IPS-18c (cell line): ENCODE data around the gene CFAP206.

ENCODE experiments used
- H3K4me3 ChIP-seq: 2 replicates; pipeline ENCODE4 v1.7.0; 2013; ENCODE audit warnings: low read depth, mild to moderate bottlenecking, low read length, moderate library complexity; ENCODE audit not compliant: insufficient read depth
- H3K9me3 ChIP-seq: one replicate; pipeline ENCODE4 v1.6.1; 2013; ENCODE audit warnings: mild to moderate bottlenecking, low read length, moderate library complexity; ENCODE audit not compliant: control insufficient read depth, insufficient read depth

CFAP206 gene

DNA sequence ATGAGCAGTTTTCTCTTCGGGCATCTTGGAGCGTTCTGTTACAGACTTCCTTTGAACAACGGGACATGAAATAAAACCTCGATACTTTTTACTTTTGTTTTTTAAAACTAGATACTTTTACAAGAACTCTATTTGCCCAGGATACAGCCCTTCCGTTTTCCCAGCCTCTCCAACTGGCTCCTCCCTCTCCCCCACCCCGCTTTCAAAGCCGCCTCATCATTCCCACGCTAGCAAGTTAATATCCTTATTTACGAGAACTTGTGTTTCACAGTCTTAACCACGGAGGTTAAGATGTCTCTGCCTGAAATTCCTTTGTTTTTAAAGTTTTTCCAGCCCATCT, 241 bp upstream of the CFAP206 start:
- peak overlapping the region; percentile 92 for H3K4me3 ChIP-seq
- no peaks in the 10 kb centered on the region for H3K9me3 ChIP-seq

DNA sequence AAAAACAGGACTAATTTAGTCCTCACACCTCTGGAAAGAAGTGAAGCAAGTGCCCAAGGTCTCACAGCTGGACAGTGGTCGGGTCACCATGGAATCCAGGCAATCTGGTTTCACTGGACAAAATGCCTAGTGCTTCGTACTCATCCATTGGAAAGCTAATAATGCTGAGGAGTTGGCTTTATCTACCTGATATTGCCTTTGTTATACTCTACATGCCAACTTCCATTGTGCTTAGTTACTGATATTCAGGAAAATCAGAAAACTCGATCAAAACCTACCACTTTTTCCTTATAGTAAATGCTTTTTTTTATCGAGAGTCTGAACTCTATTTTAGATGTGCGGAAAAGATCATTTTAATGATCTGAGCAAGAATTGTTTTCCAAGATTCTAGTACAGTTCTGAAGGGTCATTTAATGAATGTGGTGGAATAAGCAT, 966 bp downstream of the CFAP206 start:
- H3K4me3 ChIP-seq = peak overlapping the region; percentile 66
- no peaks in the 10 kb centered on the region for H3K9me3 ChIP-seq

DNA sequence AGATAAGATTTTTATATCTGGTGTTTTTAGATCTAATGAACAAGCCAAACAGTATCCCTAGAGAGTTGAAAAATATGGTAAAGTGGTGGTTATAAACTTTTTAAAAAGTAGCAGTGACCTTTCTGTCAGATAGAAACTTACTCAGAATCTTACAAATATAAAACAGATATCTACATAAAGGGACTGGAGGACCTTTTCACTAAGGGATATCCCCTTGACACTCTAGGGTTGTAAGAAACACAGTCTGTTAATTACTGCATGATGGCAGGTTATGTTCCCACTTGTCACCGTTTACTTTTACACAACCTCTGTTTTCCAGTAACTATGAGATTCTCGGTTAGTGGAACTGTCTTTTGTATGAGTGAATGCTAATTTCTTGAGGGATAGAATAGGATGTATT, 11.5 kb downstream of the CFAP206 start:
- H3K9me3 ChIP-seq = no peaks in the 10 kb centered on the region
- H3K4me3 ChIP-seq = no peak overlapping the region

DNA sequence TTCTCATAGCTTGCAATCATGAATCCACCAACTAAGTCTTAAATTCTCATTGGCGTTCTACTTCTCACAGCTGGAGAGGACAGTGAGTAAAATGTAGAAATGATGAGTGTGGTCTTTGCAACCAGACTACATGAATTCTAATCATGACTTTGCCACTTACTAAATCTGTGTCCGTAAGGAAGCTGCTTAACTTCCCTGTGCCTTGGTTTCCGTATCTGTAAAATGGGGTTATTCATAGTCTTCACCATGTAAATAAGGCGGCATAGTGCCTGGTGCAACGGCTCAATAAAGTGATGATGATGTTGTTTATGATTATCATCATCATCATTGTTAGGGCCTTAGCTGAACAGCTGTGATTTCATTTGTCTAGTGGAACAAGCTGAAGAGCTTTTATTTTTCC, 12.6 kb downstream of the CFAP206 start:
- no peaks in the 10 kb centered on the region for H3K9me3 ChIP-seq
- no peak overlapping the region for H3K4me3 ChIP-seq

DNA sequence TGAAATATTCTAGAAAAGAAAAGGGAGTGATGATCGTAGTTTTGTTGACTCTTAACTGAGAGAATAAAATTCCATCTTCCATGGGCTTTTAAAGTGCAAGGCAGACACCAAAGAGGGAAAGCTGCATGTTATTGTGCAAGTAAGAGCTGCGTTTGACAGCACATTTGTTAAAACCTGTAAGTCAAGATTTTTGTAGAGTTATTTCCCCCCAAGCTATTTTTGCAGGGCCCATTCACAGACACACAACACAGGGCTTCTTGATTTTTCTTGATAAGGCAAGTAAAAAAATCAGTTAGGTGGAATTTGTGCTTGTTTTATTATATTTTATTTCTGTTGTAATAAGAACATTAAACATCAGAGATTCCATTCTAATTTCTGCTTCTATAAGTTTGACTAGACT, 13.8 kb downstream of the CFAP206 start:
- no peaks in the 10 kb centered on the region for H3K9me3 ChIP-seq
- H3K4me3 ChIP-seq = no peak overlapping the region

DNA sequence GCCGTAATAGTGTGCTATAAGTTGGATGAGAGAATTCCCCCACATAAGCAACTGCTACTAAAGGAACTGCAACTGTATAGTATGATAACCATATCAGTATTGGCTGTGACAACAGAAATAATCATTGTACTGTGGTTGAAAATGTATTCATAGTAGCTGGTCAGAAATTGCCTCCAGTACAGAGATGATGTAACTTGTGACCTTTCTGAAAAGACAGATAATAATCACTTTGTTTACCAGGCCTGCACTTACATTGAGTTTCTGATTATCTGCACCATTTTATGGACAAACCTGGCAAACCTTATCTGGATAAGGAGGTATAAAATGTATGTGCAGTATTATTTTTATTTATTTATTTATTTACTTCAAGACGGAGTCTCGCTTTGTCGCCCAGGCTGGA, 19.0 kb downstream of the CFAP206 start:
- H3K9me3 ChIP-seq = no peaks in the 10 kb centered on the region

DNA sequence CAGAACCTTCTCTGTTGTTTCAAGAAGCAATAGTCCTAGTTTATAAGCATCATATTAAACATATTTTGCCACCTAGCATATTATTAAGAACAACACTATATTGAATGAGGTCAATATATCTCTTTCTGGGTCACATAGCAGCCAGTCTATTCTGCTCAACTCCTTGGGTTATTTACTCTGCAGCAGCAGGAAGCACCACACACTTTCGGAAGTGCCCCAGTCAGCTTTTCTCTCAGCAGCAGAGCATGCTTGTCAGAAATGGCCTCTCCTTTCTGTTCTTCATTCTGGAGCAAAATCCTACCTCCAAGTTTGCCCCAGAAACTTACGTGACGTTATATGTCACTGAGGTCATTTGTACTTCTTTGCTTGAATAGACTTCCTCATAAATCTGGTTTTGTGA, 22.7 kb downstream of the CFAP206 start:
- H3K4me3 ChIP-seq = no peak overlapping the region
- no peaks in the 10 kb centered on the region for H3K9me3 ChIP-seq

More for the DNA sequence above, 19.0 kb downstream of the CFAP206 start:
- H3K4me3 ChIP-seq = no peak overlapping the region

DNA sequence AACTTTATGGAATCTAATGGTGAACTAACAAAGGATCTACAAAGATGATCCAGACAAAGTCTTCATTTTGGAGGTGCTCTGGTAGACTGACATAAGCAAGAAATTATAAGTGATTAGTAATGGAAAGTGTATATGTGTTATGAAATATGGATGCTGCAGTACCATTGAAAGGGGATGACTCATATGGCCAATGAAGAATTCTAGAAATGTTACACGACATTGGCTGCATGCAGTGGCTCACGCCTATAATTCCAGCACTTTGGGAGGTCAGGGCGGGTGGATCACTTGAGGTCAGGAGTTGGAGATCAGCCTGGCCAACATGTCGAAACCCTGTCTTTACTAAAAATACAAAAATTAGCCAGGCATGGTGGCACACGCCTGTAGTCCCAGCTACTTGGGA, 23.5 kb downstream of the CFAP206 start:
- no peak overlapping the region for H3K4me3 ChIP-seq
- H3K9me3 ChIP-seq = no peaks in the 10 kb centered on the region

DNA sequence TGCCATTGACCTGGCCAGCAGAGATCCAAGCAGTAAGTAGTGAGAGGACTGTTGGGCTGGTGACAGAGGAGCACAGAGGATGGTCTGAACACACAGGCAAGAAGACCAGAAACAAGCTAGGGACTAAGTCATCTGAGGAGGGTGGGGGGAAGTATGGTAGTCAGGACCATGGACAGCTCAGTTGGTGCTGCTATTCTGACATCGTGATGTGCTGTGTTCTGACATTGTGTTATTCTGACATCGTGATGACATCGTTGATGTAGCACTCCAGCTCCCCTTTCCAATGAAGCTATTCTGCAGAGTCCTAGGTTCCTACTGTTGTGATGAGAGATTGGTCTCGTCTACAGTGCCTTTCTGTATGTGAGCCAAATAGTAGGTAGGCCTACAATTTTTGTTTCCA, 28.7 kb downstream of the CFAP206 start:
- Histone ChIP-seq H3K4me3 (no peak overlapping the region), H3K9me3 (no peaks in the 10 kb centered on the region)

DNA sequence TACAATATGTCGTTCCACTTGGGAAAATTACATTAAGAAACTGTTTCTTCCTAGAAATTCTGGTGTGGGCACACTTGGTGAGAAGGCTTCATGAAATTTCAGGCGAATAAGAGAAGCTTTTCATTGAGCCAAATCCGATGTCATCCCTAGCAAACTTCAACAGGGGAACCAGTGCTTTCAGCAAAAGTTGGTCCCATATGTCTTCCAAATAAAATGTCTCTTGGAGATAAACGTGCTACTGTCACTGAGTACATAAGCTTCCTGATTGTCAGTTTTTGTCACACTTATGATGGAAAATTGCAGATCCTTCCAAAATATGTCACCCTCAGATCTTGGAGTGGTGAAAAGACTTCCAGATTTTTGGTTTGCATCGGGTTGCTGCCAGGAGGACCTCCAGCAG, 33.9 kb downstream of the CFAP206 start:
- H3K4me3 ChIP-seq = no peak overlapping the region
- no peaks in the 10 kb centered on the region for H3K9me3 ChIP-seq

DNA sequence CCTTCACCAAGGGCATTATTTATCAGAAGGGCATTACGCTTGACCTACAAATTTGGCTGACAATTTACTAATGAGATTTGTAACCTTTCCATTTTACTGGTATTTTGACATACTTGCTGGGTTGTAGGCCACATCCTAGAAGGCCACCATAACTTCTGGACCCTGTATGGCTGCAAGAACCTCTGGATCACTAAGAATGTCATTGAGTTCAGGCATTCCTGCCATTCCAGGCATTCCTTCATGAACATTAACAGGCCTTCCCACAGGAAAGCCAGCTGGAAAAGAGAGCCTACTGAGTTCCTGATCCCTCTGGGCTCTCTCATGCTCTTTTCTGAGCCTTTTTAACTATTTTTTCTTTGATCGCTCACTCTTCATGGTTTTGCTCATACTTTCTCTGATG, 36.6 kb downstream of the CFAP206 start:
- Histone ChIP-seq H3K4me3 (no peak overlapping the region), H3K9me3 (no peaks in the 10 kb centered on the region)

DNA sequence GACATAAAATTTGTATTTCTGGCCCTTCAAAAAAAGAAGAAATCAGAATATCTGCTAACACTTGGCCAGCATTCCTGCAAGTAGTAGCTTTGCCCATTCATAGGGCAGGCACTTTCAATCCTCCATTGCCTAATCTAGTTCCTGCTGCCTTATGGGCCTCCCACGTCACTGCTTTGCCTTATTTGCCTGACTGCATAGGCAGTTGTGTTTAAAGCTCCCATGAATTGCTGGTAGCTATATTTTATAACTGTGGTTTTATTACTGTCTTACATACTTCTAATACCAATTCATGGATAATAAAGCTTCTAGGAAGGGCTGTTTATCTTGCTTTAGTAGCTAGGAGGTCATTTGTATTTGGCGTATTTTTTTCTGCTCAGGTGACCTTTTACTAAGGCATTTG, 57.3 kb downstream of the CFAP206 start:
- Histone ChIP-seq H3K4me3 (no peak overlapping the region), H3K9me3 (no peaks in the 10 kb centered on the region)

DNA sequence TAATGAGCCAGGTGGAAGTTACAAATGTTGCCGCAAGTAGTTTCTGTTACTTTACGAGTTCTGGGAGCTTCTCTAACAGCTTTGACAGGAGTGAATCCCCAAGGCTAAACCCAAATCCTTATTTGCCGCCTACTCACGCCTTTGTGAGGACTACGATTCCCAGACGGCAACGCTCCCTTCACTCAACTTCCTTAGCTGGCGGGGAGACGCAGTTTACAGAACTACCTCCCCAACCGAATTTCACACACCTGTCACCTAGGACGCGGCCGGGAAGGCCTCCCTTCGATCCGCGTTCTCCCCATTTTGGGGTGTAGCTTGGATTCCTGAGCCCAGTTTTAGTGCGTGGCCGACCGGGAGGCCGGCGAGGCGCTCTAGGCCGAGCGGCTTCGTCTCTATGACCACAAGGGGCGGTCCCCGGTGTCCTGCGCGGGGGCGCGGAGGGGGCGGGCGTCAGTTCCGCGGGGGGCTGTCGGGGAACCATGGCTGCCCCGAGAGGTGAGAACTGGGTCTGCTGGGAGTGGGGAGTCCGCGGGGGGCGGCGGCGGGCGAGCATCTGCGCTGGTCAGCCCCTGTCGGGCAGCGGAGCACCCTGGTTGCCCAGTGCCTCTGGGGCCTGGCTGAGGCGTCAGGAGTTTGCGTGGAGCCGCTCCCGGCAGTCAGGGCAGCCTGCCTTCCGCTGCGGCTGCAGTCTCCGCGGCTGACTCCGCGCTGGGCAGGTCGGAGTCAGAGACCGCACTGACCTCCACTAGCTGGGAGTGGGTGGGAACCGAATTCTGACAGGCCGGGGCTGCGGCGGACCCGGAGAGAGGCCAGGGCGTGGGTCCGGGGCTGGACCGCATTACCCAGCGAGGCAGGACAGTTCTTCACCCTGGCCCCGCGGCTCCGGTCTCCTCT, 65.0 kb downstream of the CFAP206 start, which contains the start of gene SLC35A1:
SLC35A1 (plus strand) TSS at position 450 of the 894 bp plus-strand sequence; CDS start at position 480, 30 bp downstream.
- peak within 1 kb of the TSS; percentile 85 for H3K4me3 ChIP-seq
- H3K9me3 ChIP-seq = no peaks in the 10 kb centered on the region

DNA sequence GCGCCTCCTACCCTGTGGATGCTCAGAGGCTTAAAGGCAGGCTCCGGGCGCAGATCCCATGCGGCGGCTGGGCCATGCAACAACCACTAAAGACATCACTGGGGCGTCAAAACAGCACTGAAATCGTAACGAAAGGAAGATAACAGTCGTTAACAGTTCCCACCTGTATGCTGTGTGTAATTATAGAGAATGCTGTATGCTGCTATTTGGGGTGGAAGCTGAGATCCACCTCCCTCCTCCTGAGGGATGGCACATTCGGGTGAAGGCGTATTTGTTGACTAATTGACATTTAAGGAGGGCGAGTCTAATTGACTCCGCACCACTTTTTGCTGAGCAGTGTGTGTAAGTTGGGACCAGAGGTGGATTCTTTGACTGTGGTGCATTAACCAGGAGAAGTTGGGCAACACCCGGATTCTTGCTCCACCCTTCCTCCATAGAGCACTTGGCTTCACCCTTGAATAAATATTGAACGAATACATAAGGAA, 65.7 kb downstream of the CFAP206 start:
- Histone ChIP-seq H3K4me3 (peak overlapping the region; percentile 85), H3K9me3 (no peaks in the 10 kb centered on the region)

DNA sequence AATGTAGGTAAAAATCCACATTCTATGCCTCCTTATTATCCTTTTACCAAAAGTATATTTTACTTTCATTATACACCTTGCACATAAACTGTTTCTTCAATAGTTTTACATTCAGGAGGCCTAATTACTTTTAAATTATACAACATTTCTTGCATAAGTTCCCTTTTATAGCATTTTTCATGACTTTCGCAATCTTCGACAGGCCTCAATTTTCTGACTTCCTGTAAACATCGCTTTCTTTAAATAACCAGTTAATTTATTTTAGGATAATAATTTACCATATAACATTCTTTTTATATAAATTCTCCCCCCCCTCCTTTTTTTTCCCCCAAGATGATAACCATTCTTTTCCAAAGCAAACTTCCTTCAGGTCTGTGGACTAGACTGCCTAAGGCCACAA, 74.2 kb downstream of the CFAP206 start:
- H3K9me3 ChIP-seq = no peaks in the 10 kb centered on the region
- H3K4me3 ChIP-seq = no peak overlapping the region

DNA sequence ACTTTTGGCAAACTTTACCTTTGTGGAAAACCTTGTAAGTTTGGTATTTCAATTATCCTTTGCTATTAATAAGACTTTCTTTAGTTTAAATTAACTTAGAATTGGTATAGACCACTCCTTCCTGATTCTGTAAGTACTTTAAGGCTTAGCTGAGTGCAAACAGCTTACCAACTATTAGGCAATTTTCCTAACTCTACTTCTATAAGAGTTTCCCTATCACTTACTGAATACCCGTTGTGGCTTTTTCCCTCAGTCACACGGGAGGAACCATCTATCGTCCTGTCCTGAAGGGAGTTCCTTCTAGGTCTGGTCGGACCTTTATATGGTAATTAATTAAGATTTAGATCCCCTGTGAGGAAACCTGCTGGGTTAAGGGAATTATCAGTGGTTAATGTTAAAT, 74.6 kb downstream of the CFAP206 start:
- Histone ChIP-seq H3K4me3 (no peak overlapping the region), H3K9me3 (no peaks in the 10 kb centered on the region)

DNA sequence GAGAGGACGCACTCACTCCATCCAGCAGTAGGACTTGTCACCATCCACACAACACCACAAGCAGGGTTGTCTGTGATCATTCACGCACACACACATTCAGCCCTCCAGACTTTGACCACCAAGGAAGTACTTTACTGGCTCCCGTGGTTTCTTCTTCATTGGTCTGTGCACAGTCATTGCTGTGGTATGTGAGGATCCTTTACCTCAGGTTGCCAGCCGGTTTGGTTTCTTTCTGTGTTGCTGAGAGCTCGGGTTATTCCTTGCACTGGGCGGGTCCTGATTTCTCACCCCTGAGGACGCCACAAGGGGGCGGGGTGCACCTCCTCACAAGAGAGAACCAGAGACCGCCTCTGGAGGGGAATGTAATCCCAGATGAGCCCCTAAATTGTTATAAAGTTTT, 76.2 kb downstream of the CFAP206 start:
- Histone ChIP-seq H3K9me3 (no peaks in the 10 kb centered on the region), H3K4me3 (no peak overlapping the region; the same call in 1 of the 2 replicates)

DNA sequence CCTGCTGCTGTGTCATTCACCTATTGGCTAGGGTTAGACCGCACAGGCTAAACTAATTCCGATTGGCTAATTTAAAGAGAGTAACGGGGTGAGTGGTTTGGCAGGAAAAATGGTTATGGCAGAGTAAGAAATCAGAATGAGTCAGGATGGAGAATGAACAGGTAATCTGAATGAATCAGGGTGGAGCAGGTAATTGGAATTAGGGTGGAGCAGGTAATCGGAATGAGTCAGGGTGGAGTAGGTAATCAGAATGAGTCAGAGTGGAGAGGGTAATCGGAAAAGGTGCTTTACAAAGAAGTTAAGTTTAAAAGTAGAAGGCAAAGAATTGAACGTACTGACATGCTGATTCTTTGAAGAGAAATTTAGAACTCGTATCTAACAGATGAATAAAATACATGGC, 76.7 kb downstream of the CFAP206 start:
- Histone ChIP-seq H3K4me3 (no peak overlapping the region), H3K9me3 (no peaks in the 10 kb centered on the region)

DNA sequence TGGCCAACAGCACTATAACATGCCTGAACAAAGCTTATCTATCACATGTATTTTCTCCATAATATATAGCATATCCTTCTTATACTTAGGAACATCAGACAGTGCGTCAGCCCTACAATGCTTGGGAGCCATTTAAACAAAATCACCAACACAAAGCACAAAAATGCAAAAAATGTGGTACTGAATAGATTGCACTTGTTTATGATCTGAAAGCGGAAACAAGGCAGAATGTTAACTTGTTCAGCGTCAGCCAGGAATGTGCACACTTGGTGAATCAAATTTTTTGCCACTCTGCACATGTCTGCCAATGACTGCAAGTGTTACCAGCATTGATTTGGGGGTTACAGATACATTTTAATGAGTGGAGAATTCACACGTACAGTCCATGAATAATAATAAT, 79.8 kb downstream of the CFAP206 start:
- Histone ChIP-seq H3K9me3 (no peaks in the 10 kb centered on the region), H3K4me3 (no peak overlapping the region)
